GM10248 (cell line): Measurements from ENCODE around the gene RRAD.

Source experiments
- CTCF ChIA-PET: fragments of 300-600 bp; sonication (Branson Sonifier 250); formaldehyde crosslinking; extraction: SDS; loops from one replicate; lab custom pipeline; 2021; ENCODE audit warnings: antibody characterized with exemption; lab: Yijun Ruan, JAX
- POLR2A ChIA-PET: fragments of 350-650 bp; sonication (Branson Sonifier 250); formaldehyde crosslinking; extraction: SDS; loops from one replicate; lab custom pipeline; 2020; ENCODE audit warnings: antibody characterized with exemption; lab: Yijun Ruan, JAX
- DNase-seq: peaks from one replicate; pipeline ENCODE4 v3.0.0; 2012; ENCODE audit errors: extremely low spot score
- CTCF ChIP-seq: IDR thresholded peaks from 2 replicates; pipeline ENCODE4 v1.5.1; 2012; ENCODE audit warnings: mild to moderate bottlenecking, low read depth; ENCODE audit errors: extremely low read depth, missing control alignments, control extremely low read depth

RRAD gene

GRCh38 chr16:66904428-66904845 lies 20.9 kb downstream of the RRAD start:
- no peak for TF ChIP-seq CTCF
- ChIA-PET CTCF (interaction anchor here (0.8 to 5.9 kb wide), 6 partner anchors 9 to 74 kb away, joined by 3 to 33 read pairs (median 3); partner anchors contain the start of gene NAE1), POLR2A (no interaction called here)
- DNase-seq, result no peak

GRCh38 chr16:66903544-66904427 lies 21.5 kb downstream of the RRAD start:
- no peak for TF ChIP-seq CTCF
- CTCF ChIA-PET, result interaction anchor here (0.8 to 5.9 kb wide), 10 partner anchors 8 to 73 kb away, joined by 3 to 33 read pairs (median 3); partner anchors contain the start of genes CDH16, NAE1 and RRAD
- POLR2A ChIA-PET, result no interaction called here
- no peak for DNase-seq

- POLR2A ChIA-PET, result no interaction called here
- TF ChIP-seq CTCF, result no peak
Measured at GRCh38 chr16:66902648-66903543, 22.4 kb downstream of the RRAD start.

GRCh38 chr16:66901626-66902025 lies 23.7 kb downstream of the RRAD start:
- DNase-seq, result no peak
- POLR2A ChIA-PET, result interaction anchor here (0.7 kb wide), 1 partner anchor 1899 kb away, joined by 5 read pairs; no protein-coding TSS in a partner anchor
- CTCF ChIA-PET, result interaction anchor here (1.4 to 1.9 kb wide), 3 partner anchors 8 to 29 kb away, joined by 4 to 7 read pairs (median 5); no protein-coding TSS in a partner anchor

More at GRCh38 chr16:66902648-66903543, 22.4 kb downstream of the RRAD start:
- no peak for DNase-seq
- CTCF ChIA-PET, result interaction anchor here (0.9 to 1.8 kb wide), 5 partner anchors 9 to 26 kb away, joined by 3 to 6 read pairs (median 3); partner anchors contain the start of genes CDH16 and RRAD

GRCh38 chr16:66900721-66901441 lies 24.5 kb downstream of the RRAD start:
- POLR2A ChIA-PET, result no interaction called here
- CTCF ChIA-PET, result interaction anchor here (1.4 to 1.9 kb wide), 4 partner anchors 9 to 28 kb away, joined by 4 to 7 read pairs (median 4); partner anchors contain the start of gene CDH16
- no peak for TF ChIP-seq CTCF
- no peak for DNase-seq

More at GRCh38 chr16:66901626-66902025, 23.7 kb downstream of the RRAD start:
- TF ChIP-seq CTCF, result no peak
